Frontal cortex (tissue), 4 donors: ENCODE data around the gene NDOR1. TPM values are rescaled to one million over a fixed set of nuclear protein-coding genes. Genes with fewer than 3 reads are reported as not detected.

Source experiments
- DNase-seq, 2 donors: peaks; one replicate each; pipeline ENCODE4 v3.0.0; 2012; ENCODE audit warnings: low spot score in 2 of 2
- FAIRE-seq: peaks from 2 replicates; lab custom pipeline; 2012; peaks lifted over from hg19 to GRCh38; lab: Jason Lieb, UNC
- total RNA-seq: library from RNA; depleted of rRNA; stranded (reverse); fragments of >200 nt; gene quantifications from one replicate; pipeline ENCODE4 v1.2.3, GENCODE V29; 2014
- donor health status: control.
- donor health status: control.
- donor health status: control.

Gene NDOR1
- total RNA-seq, 1 donor from 2014 or later = 3.3 TPM

DNA sequence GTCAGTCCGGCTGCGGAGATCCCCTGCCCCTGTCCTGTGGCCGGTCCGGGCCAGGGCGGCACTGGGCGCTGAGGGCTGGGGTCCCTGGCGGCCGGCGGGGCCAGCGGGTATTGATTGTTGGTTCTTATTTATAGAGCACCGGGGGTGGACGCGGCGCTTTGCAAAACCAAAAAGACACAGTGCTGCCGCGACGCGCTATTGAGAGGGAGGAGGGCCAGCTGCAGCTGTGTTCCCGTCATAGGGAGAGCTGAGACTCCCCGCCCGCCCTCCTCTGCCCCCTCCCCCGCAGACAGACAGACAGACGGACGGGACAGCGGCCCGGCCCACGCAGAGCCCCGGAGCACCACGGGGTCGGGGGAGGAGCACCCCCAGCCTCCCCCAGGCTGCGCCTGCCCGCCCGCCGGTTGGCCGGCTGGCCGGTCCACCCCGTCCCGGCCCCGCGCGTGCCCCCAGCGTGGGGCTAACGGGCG lies 38.2 kb upstream of the NDOR1 start:
- DNase-seq = no peak
- FAIRE-seq = no peak

DNA sequence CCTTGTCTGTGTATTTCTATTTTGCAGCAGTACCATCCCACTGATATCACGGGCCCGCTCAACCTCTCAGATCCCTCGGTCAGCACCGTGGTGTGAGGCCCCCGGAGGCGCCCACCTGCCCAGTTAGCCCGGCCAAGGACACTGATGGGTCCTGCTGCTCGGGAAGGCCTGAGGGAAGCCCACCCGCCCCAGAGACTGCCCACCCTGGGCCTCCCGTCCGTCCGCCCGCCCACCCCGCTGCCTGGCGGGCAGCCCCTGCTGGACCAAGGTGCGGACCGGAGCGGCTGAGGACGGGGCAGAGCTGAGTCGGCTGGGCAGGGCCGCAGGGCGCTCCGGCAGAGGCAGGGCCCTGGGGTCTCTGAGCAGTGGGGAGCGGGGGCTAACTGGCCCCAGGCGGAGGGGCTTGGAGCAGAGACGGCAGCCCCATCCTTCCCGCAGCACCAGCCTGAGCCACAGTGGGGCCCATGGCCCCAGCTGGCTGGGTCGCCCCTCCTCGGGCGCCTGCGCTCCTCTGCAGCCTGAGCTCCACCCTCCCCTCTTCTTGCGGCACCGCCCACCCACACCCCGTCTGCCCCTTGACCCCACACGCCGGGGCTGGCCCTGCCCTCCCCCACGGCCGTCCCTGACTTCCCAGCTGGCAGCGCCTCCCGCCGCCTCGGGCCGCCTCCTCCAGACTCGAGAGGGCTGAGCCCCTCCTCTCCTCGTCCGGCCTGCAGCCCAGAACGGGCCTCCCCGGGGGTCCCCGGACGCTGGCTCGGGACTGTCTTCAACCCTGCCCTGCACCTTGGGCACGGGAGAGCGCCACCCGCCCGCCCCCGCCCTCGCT lies 37.5 kb upstream of the NDOR1 start:
- no peak for DNase-seq
- no peak for FAIRE-seq

- FAIRE-seq (no peak), DNase-seq (no peak)
These were observed 37.0 kb upstream of the NDOR1 start for GRCh38 chr9:137168573-137168903.

GRCh38 chr9:137168904-137169856 lies 36.3 kb upstream of the NDOR1 start:
- no peak for DNase-seq
- FAIRE-seq = no peak

GRCh38 chr9:137169896-137170358 lies 35.6 kb upstream of the NDOR1 start, which contains the start of gene LRRC26:
Gene LRRC26 (minus strand): TSS chr9:137170051. CDS start chr9:137169943, 108 bp downstream.
- FAIRE-seq = no peak
- DNase-seq = no peak

DNA sequence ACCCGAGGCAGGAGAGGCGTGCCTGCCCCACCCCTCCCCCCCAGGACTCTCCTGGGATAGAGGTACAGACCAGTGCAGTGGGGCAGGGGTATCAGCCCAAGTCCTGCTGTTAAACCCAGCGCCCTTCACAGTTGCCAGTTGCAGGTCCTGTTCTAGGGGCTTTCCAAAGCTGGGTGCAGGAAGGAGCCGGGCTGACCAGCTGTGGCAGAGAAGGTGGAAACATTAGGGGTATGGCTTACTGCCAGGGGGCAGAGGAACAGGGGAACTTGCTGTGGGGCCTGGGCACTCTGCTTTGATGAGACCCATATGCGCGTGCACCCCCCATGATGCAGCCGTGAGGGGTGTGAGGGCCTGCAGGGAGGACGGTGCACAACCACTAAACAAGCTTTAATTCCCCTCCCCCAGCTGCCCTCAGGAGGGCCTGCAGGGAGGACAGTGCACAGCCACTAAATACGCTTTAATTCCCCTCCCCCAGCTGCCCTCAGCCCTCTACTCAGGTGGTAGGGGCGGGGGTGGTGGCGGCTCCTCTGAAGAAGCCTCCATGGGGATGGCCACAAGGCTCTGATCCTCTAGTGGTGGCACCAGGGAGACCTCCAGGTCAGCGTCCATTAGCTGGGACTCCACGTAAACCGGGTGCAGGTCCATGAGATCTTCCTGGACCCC lies 34.9 kb upstream of the NDOR1 start:
- DNase-seq = no peak
- no peak for FAIRE-seq

DNA sequence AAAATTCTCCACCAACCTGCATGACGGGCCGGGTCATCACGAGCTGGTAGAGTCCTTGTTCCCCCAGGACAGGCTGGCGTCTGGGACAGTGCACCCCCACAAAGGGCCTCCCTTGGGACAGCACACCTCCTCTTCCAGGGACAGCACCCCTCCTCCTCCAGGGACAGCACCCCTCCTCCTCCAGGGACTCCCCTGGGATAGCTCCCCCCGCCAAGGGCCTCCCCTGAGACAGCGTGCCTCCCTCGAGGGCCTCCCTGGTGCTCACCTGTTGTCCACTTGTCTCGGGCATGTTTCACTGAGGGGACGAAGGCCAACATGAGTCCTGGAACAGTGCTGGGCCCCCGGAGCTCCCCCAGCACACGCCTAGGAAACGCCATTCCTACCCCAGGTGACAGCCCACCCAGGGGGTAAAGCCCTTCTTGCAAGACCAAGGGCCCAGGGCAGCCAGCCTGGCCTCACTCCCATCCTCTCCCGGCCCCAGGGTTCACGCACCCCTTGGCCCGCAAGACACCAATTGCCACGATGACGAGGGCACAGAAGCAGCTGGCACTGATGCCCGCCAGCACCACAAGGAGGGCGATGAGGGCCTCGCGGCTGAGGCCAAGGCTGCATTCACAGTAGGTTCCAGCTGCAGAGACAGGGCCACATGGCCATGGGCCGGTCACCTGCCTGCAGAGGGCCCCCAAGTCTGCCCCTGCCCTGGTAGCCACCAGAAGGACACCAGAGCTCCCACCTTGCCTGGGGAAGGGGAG lies 34.2 kb upstream of the NDOR1 start:
- FAIRE-seq = no peak
- no peak for DNase-seq

GRCh38 chr9:137172901-137173795 lies 32.4 kb upstream of the NDOR1 start:
- DNase-seq = no peak
- no peak for FAIRE-seq

DNA sequence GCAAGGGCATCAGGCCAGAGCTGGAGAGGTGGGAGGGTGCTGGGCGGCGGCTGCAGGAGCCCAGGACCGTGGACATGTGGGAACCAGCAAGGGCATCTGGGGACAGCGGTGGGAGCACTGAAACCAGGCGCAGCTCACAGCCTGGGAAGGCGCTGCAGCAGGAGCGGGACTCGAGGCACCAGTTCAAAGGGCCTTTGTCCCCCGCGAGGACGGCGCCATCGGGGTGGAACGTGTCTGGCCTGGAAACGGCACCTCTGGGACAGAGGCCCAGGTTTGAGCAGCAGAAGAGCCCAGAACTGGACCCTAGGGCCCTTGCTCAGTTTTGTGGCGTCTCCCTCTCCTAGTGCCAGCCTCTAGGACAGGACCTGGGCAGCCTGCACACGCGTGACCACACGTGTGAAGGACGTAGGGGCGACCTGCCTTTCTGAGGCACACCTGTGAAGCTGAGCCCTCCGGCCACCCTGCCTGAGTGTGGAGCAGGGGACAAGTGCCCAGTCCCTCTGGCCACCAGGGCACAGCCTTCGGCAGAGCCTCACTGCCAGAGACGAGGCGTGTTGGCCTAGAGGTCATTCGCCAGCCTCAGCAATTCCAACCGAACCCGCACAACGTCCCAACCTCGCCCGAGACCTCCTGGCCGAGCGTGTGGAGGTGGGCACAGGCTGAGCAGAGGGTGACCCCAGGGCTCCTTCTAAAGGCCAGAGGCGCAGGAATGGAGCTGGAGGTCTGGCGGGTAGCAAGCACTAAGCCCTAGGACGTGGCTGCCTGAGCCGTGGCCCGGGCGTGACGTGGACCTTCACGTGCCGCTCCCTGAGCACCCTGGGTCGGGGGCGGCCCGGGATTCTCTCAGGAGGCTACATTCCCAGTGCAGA lies 31.5 kb upstream of the NDOR1 start:
- DNase-seq (no peak), FAIRE-seq (no peak)

- DNase-seq (no peak), FAIRE-seq (no peak)
These were observed 30.7 kb upstream of the NDOR1 start for GRCh38 chr9:137174722-137175293.

DNA sequence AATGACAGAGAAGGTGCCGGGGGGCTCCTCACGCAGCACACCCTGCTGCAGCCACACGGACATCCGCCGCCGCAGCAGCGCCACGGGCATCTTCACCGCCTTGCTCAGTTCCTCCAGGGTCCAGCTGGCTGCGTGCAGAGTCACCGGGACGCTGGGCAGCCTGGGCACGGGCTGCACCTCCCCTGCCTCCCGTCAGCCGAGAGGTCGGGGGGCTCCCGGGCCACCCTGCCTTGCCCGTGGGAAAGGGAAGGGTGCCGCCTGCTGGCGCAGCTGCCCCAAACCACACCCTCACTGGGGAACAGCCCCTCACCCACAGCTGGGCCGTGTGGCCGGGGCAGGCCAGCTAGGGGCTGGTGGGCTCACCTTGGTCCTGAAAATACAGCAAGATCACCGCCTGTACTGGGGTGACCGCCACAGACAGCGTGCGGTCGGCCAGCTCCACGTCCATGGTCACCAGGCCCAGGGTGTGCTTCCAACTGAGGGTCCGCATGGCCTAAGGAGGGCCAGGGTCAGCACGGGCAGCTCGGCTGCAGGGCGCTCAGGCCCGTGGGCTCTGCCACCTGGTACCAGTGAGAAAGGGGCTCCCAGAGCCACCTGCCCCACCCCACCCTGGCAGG lies 30.0 kb upstream of the NDOR1 start:
- FAIRE-seq (no peak), DNase-seq (no peak)

DNA sequence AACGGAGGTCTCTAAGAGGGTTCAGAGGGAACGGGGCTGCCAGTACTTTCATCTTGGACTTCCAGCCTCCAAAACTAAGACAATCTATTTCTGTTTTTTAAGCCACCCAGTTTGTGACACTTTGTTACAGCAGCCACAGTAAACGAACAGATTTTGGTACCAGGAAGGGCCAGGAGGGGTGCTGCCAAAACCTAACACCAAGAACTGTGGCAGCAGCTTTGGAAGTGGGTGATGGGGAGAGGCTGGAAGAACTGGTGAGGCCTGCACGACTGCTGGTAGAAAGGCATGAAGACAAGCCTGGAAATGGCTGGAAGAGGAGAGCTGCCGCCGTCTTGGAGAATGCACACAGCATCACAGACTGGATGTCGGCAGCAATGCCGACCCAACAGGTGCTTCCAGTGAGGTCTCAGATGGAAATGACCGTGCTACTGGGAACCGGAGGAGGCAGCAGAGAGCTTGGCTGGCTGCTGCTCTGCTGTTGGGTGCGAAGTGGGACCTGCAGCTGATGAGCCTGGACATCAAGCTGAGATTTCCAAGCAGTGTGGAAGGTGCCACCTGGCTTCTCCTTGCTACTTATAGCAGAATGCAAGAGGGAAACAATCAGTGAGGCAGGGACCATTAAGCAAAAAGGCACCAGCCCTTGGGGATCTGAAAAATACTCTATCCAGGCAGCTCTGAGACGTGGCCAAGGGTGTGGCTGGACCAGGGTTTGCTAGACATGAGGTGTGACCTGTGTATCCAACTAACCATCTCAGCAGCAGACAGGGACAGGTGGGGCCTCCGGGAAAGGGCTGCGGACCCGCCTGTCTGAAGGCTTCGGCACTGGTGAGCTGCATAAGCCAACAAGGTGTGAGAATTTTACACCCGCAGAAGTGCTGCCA lies 29.0 kb upstream of the NDOR1 start:
- peak in 1 of 2 donors; percentile 79 for DNase-seq

DNA sequence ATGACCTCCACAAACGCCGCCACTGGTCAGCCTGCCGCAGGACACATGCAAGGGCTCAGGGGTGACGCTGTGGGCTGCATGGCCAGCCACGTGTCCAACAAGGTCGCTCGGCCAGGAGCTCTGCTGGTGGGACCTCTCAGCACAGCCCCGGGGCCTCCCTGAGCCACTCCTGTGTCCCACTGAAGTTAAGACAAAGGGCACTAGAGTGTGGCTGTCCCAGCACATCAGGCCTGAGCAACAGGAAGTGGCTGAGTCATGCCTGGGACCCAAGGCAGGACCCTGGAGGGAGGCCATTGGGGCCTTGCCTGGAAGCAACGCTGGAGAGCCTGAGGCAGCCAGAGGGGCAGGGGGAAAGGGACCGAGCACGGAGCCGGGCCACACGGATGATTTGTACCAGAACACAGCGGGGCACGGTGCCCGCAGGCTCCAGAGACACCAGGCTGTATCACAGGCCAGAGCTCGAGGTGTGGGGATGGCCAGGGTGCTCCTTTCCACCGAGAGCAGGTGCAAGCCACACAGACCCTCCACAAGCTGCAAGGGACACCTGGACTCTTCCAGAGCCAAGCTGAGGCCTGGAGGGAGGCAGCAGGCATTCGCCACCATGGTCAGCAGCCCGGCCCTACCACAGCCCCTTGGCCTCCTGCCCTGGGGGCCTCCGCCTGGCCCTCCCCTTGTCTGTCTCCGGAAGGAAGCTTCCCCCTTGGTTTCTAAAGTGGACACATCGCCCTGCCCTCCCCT lies 27.1 kb upstream of the NDOR1 start:
- FAIRE-seq = no peak
- DNase-seq = no peak

More for the DNA sequence above, 29.0 kb upstream of the NDOR1 start:
- FAIRE-seq = no peak

DNA sequence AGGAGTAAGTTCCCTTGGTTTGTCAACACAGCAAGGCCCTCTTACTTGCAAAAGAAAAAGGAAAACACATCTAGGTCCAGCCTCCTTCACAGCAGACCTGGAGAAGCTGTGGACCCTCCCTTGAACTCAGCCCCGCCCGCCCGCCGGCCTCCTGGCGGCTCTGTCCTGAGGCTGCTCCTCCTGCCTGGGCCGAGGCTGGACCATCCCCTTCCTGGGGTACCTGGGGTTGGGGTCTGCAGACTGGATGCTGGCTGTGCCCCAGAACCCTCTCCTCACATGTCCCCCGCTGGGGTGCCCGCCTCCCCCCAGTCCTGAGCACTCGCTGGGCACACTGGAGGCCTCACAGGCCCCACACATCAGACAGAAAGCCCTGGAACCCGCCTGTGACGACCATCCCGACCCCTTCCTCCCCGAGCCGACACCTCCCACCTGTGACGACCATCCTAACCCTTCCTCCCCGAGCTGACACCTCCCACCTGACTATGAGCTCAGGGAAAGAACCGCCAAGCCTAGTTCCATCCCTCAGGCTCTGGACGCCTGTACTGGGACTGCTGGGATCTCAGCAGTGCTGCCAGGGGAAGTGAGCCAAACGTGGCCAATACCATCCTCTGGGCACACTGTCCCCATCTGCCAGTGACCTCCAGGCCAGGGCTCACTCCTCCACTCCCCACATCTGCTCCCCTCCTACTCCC lies 26.4 kb upstream of the NDOR1 start:
- FAIRE-seq (no peak), DNase-seq (no peak)

GRCh38 chr9:137179761-137180160 lies 25.7 kb upstream of the NDOR1 start:
- DNase-seq (no peak), FAIRE-seq (no peak)
